PFSK-1 (cell line): ENCODE measurements around the gene KMT2A.

ENCODE experiments used
- FOXP2 ChIP-seq: optimal IDR thresholded peaks from 2 replicates; pipeline ENCODE3; 2011; ENCODE audit warnings: borderline replicate concordance, control low read depth, inconsistent platforms; ENCODE audit not compliant: insufficient read depth; ENCODE audit errors: extremely low read length, extremely low read depth
- POLR2AphosphoS5 ChIP-seq: IDR thresholded peaks from 2 replicates; pipeline ENCODE4 v1.6.1; 2012; ENCODE audit warnings: low read depth, mild to moderate bottlenecking, control low read depth, low read length, moderate library complexity
- REST ChIP-seq, 2 experiments: IDR thresholded peaks; 2 replicates each; pipeline versions ENCODE4 v1.6.1 to v1.8.0; 2011 to 2012; ENCODE audit warnings: low read depth in 2 of 2, low read length in 2 of 2, control low read depth in 1 of 2, inconsistent platforms in 1 of 2, mild to moderate bottlenecking in 1 of 2, moderate library complexity in 1 of 2; ENCODE audit not compliant: insufficient read depth in 1 of 2
- SIN3A ChIP-seq: IDR thresholded peaks from 2 replicates; pipeline ENCODE4 v1.6.1; 2012; ENCODE audit warnings: mild to moderate bottlenecking, low read length, moderate library complexity, borderline replicate concordance; ENCODE audit not compliant: insufficient read depth
- TAF1 ChIP-seq: IDR thresholded peaks from 2 replicates; pipeline ENCODE4 v1.6.1; 2012; ENCODE audit warnings: low read length, control low read depth, borderline replicate concordance; ENCODE audit not compliant: insufficient read depth

Gene KMT2A

GRCh38 chr11:118544010-118544646 lies 107.8 kb downstream of the KMT2A start:
- TF ChIP-seq REST (IDR thresholded peaks at IDR 0.05; ENCODE audit: insufficient read depth in 1 of 2, low read depth in 2 of 2, low read length in 2 of 2) (no peak), POLR2AphosphoS5 (no peak), TAF1 (no peak), FOXP2 (no peak), SIN3A (no peak)

- TF ChIP-seq SIN3A, result no peak
- TF ChIP-seq REST (IDR thresholded peaks at IDR 0.05; ENCODE audit: insufficient read depth in 1 of 2, low read depth in 2 of 2, low read length in 2 of 2), result no peak
- TF ChIP-seq FOXP2, result no peak
- no peak for TF ChIP-seq POLR2AphosphoS5
- no peak for TF ChIP-seq TAF1
Measured at GRCh38 chr11:118544647-118545010, 108.3 kb downstream of the KMT2A start.

- TF ChIP-seq REST (IDR thresholded peaks at IDR 0.05; ENCODE audit: insufficient read depth in 1 of 2, low read depth in 2 of 2, low read length in 2 of 2) (no peak), FOXP2 (no peak), SIN3A (no peak), TAF1 (no peak), POLR2AphosphoS5 (no peak)
Measured at GRCh38 chr11:118545533-118545932, 109.2 kb downstream of the KMT2A start.

- no peak for TF ChIP-seq SIN3A
- TF ChIP-seq REST (IDR thresholded peaks at IDR 0.05; ENCODE audit: insufficient read depth in 1 of 2, low read depth in 2 of 2, low read length in 2 of 2), result no peak
- TF ChIP-seq TAF1, result no peak
- TF ChIP-seq POLR2AphosphoS5, result no peak
- no peak for TF ChIP-seq FOXP2
Measured at GRCh38 chr11:118547132-118547531, 110.8 kb downstream of the KMT2A start.

- TF ChIP-seq SIN3A, result no peak
- TF ChIP-seq FOXP2, result no peak
- no peak for TF ChIP-seq REST (IDR thresholded peaks at IDR 0.05; ENCODE audit: insufficient read depth in 1 of 2, low read depth in 2 of 2, low read length in 2 of 2)
- no peak for TF ChIP-seq POLR2AphosphoS5
- TF ChIP-seq TAF1, result no peak
Measured at GRCh38 chr11:118552341-118552740, 116.0 kb downstream of the KMT2A start.
